HepG2 (cell line): ENCODE measurements around the gene PCYT2. TPM values are rescaled to one million over a fixed set of nuclear protein-coding genes. Genes with fewer than 3 reads are reported as not detected.

Source experiments
- HNRNPL ChIP-seq: fragments of 200-400 bp; formaldehyde crosslinking; IDR thresholded peaks from 2 replicates; pipeline ENCODE4 v1.6.1; 2017; ENCODE audit warnings: mild to moderate bottlenecking, low read depth, low read length
- HNRNPLL ChIP-seq: fragments of 200-400 bp; formaldehyde crosslinking; IDR thresholded peaks from 2 replicates; pipeline ENCODE4 v1.6.1; 2017; ENCODE audit warnings: mild to moderate bottlenecking, low read depth, low read length; ENCODE audit not compliant: poor library complexity, severe bottlenecking
- ISX ChIP-seq: sonication (generic); formaldehyde crosslinking; conservative IDR thresholded peaks from 2 replicates; pipeline ENCODE4 v1.5.0; 2020; ENCODE audit warnings: missing genetic modification reagents
- JUND ChIP-seq: sonication (generic); formaldehyde crosslinking; IDR thresholded peaks from 2 replicates; pipeline ENCODE4 v1.8.0; 2022; ENCODE audit warnings: mild to moderate bottlenecking, missing genetic modification reagents
- MTA1 ChIP-seq: sonication (generic); formaldehyde crosslinking; IDR thresholded peaks from 2 replicates; pipeline ENCODE4 v1.4.0; 2020; ENCODE audit warnings: missing genetic modification reagents, mild to moderate bottlenecking, borderline replicate concordance
- MTF1 ChIP-seq: sonication (generic); formaldehyde crosslinking; IDR thresholded peaks from 2 replicates; pipeline ENCODE4 v1.5.0; 2020; ENCODE audit warnings: missing genetic modification reagents
- RBFOX2 ChIP-seq: fragments of 200-400 bp; formaldehyde crosslinking; IDR thresholded peaks from 2 replicates; pipeline ENCODE4 v1.6.1; 2017; ENCODE audit warnings: low read depth, mild to moderate bottlenecking, low read length
- RFX5 ChIP-seq: IDR thresholded peaks from 2 replicates; pipeline ENCODE4 v1.6.1; 2011; ENCODE audit warnings: low read depth, low read length, improper control_type of control experiment
- RFXAP ChIP-seq: sonication (generic); formaldehyde crosslinking; IDR thresholded peaks from 2 replicates; pipeline ENCODE4 v1.4.0; 2020; ENCODE audit warnings: missing genetic modification reagents, borderline replicate concordance
- ZBTB21 ChIP-seq: sonication (generic); formaldehyde crosslinking; IDR thresholded peaks from 2 replicates; pipeline ENCODE4 v1.4.0; 2020; ENCODE audit warnings: missing genetic modification reagents
- ZNF350 ChIP-seq: sonication (generic); formaldehyde crosslinking; IDR thresholded peaks from 2 replicates; pipeline ENCODE4 v1.4.0; 2020; ENCODE audit warnings: mild to moderate bottlenecking, low read depth, missing genetic modification reagents, borderline replicate concordance
- ZNF839 ChIP-seq: sonication (generic); formaldehyde crosslinking; IDR thresholded peaks from 2 replicates; pipeline ENCODE4 v1.4.0; 2020; ENCODE audit warnings: missing genetic modification reagents, mild to moderate bottlenecking, borderline replicate concordance
- polyA plus RNA-seq, 8 experiments: library from polyadenylated mRNA; depleted of rRNA in 3 of 8; stranded (reverse) in 7 of 8; unstranded in 1 of 8; fragments of >200 nt; fragmentation: Illumina TruSeq in 4 of 8; extraction: Trizol in 4 of 8; gene quantifications; 2 replicates each; pipeline versions ENCODE4 v1.2.1 to v1.2.3, GENCODE V29; 2011 to 2016; ENCODE audit warnings: low read depth in 4 of 8, missing spikeins in 1 of 8, mixed read lengths in 1 of 8; ENCODE audit not compliant: insufficient read depth in 1 of 8
- total RNA-seq, 5 experiments: library from RNA; depleted of rRNA; stranded (reverse); fragments of >200 nt; fragmentation: Illumina TruSeq; extraction: Trizol; gene quantifications; 2 replicates each; pipeline ENCODE4 v1.2.3, GENCODE V29; 2016; ENCODE audit warnings: low read depth in 1 of 5
- TF ChIP-seq, protein P1 (sequence below): sonication (generic); formaldehyde crosslinking; IDR thresholded peaks from 2 replicates; pipeline ENCODE4 v1.4.0; 2020; ENCODE audit warnings: missing genetic modification reagents
- TF ChIP-seq, protein P2 (sequence below): sonication (generic); formaldehyde crosslinking; IDR thresholded peaks from 2 replicates; pipeline ENCODE4 v1.4.0; 2020; ENCODE audit warnings: missing genetic modification reagents
- TF ChIP-seq, protein P3 (sequence below): sonication (generic); formaldehyde crosslinking; IDR thresholded peaks from 2 replicates; pipeline ENCODE4 v1.8.1; 2022; ENCODE audit warnings: low read depth, mild to moderate bottlenecking, missing genetic modification reagents
- TF ChIP-seq, protein P4 (sequence below), 2 experiments: IDR thresholded peaks; 2 replicates each; pipeline ENCODE4 v1.6.1; 2011 to 2012; ENCODE audit warnings: low read length in 2 of 2, borderline replicate concordance in 1 of 2, low read depth in 1 of 2, mild to moderate bottlenecking in 1 of 2, moderate library complexity in 1 of 2

The PCYT2 gene
- total and polyA plus RNA-seq, 2 of the 13 experiments (the other 11 are each of a cell fraction or from before 2014, with no cell fraction given): 147 to 297 TPM

DNA sequence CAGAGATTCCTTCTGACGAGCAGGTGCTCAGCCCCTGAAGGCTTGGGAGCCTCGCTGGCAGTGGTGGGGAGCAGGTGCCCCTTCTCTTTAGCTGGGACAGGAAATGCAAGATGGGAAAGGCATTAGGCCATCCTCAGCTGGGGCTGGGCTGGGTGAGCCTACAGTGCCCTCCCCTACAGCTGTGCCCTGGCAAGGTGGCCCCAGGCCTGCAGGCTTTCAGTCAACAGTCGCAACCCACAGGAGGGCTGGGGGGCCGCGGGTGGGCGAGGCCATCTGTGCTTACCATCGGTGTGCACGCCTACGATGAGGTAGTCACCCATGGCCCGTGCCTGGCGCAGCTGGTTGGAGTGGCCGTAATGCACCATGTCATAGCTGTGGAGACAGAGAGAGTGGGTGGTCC is 2.0 kb downstream of the PCYT2 start (continued):
- no peak for TF ChIP-seq ZBTB21 (CRISPR knock-in tag)
- no peak for TF ChIP-seq JUND (CRISPR knock-in tag)
- TF ChIP-seq RFX5: no peak
- peak; percentile 18; the same call in 1 of the 2 replicates for TF ChIP-seq ZNF350 (CRISPR knock-in tag)
- peak; percentile 84; the same call in 1 of the 2 replicates for TF ChIP-seq MTA1 (CRISPR knock-in tag)
- 0 out of 2 replicates have a peak, but pooled peaks have one; percentile 56 for TF ChIP-seq ZNF839 (CRISPR knock-in tag)
- TF ChIP-seq RFXAP (CRISPR knock-in tag): no peak
- TF ChIP-seq MTF1 (CRISPR knock-in tag): no peak
- TF ChIP-seq, protein P1, sequence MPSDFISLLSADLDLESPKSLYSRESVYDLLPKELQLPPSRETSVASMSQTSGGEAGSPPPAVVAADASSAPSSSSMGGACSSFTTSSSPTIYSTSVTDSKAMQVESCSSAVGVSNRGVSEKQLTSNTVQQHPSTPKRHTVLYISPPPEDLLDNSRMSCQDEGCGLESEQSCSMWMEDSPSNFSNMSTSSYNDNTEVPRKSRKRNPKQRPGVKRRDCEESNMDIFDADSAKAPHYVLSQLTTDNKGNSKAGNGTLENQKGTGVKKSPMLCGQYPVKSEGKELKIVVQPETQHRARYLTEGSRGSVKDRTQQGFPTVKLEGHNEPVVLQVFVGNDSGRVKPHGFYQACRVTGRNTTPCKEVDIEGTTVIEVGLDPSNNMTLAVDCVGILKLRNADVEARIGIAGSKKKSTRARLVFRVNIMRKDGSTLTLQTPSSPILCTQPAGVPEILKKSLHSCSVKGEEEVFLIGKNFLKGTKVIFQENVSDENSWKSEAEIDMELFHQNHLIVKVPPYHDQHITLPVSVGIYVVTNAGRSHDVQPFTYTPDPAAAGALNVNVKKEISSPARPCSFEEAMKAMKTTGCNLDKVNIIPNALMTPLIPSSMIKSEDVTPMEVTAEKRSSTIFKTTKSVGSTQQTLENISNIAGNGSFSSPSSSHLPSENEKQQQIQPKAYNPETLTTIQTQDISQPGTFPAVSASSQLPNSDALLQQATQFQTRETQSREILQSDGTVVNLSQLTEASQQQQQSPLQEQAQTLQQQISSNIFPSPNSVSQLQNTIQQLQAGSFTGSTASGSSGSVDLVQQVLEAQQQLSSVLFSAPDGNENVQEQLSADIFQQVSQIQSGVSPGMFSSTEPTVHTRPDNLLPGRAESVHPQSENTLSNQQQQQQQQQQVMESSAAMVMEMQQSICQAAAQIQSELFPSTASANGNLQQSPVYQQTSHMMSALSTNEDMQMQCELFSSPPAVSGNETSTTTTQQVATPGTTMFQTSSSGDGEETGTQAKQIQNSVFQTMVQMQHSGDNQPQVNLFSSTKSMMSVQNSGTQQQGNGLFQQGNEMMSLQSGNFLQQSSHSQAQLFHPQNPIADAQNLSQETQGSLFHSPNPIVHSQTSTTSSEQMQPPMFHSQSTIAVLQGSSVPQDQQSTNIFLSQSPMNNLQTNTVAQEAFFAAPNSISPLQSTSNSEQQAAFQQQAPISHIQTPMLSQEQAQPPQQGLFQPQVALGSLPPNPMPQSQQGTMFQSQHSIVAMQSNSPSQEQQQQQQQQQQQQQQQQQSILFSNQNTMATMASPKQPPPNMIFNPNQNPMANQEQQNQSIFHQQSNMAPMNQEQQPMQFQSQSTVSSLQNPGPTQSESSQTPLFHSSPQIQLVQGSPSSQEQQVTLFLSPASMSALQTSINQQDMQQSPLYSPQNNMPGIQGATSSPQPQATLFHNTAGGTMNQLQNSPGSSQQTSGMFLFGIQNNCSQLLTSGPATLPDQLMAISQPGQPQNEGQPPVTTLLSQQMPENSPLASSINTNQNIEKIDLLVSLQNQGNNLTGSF (CRISPR knock-in tag): no peak
- 0 out of 2 replicates have a peak, but pooled peaks have one; percentile 16 for TF ChIP-seq HNRNPL
- TF ChIP-seq, protein P2, sequence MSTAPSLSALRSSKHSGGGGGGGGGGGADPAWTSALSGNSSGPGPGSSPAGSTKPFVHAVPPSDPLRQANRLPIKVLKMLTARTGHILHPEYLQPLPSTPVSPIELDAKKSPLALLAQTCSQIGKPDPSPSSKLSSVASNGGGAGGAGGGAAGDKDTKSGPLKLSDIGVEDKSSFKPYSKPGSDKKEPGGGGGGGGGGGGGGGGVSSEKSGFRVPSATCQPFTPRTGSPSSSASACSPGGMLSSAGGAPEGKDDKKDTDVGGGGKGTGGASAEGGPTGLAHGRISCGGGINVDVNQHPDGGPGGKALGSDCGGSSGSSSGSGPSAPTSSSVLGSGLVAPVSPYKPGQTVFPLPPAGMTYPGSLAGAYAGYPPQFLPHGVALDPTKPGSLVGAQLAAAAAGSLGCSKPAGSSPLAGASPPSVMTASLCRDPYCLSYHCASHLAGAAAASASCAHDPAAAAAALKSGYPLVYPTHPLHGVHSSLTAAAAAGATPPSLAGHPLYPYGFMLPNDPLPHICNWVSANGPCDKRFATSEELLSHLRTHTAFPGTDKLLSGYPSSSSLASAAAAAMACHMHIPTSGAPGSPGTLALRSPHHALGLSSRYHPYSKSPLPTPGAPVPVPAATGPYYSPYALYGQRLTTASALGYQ (CRISPR knock-in tag): no peak
- TF ChIP-seq, protein P3, sequence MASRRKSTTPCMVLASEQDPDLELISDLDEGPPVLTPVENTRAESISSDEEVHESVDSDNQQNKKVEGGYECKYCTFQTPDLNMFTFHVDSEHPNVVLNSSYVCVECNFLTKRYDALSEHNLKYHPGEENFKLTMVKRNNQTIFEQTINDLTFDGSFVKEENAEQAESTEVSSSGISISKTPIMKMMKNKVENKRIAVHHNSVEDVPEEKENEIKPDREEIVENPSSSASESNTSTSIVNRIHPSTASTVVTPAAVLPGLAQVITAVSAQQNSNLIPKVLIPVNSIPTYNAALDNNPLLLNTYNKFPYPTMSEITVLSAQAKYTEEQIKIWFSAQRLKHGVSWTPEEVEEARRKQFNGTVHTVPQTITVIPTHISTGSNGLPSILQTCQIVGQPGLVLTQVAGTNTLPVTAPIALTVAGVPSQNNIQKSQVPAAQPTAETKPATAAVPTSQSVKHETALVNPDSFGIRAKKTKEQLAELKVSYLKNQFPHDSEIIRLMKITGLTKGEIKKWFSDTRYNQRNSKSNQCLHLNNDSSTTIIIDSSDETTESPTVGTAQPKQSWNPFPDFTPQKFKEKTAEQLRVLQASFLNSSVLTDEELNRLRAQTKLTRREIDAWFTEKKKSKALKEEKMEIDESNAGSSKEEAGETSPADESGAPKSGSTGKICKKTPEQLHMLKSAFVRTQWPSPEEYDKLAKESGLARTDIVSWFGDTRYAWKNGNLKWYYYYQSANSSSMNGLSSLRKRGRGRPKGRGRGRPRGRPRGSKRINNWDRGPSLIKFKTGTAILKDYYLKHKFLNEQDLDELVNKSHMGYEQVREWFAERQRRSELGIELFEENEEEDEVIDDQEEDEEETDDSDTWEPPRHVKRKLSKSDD (CRISPR knock-in tag): no peak
- peak; percentile 68 for TF ChIP-seq RBFOX2
- TF ChIP-seq HNRNPLL: no peak
- TF ChIP-seq, protein P4, sequence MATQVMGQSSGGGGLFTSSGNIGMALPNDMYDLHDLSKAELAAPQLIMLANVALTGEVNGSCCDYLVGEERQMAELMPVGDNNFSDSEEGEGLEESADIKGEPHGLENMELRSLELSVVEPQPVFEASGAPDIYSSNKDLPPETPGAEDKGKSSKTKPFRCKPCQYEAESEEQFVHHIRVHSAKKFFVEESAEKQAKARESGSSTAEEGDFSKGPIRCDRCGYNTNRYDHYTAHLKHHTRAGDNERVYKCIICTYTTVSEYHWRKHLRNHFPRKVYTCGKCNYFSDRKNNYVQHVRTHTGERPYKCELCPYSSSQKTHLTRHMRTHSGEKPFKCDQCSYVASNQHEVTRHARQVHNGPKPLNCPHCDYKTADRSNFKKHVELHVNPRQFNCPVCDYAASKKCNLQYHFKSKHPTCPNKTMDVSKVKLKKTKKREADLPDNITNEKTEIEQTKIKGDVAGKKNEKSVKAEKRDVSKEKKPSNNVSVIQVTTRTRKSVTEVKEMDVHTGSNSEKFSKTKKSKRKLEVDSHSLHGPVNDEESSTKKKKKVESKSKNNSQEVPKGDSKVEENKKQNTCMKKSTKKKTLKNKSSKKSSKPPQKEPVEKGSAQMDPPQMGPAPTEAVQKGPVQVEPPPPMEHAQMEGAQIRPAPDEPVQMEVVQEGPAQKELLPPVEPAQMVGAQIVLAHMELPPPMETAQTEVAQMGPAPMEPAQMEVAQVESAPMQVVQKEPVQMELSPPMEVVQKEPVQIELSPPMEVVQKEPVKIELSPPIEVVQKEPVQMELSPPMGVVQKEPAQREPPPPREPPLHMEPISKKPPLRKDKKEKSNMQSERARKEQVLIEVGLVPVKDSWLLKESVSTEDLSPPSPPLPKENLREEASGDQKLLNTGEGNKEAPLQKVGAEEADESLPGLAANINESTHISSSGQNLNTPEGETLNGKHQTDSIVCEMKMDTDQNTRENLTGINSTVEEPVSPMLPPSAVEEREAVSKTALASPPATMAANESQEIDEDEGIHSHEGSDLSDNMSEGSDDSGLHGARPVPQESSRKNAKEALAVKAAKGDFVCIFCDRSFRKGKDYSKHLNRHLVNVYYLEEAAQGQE (IDR thresholded peaks at IDR 0.05; ENCODE audit: borderline replicate concordance in 1 of 2, low read depth in 1 of 2, low read length in 2 of 2): no peak
- no peak for TF ChIP-seq ISX (CRISPR knock-in tag)
